SK-N-SH (cell line): ENCODE data around the gene FMO1. TPM values are rescaled to one million over a fixed set of nuclear protein-coding genes. Genes with fewer than 3 reads are reported as not detected.

ENCODE experiments used
- CTCF ChIA-PET: fragments of 300-600, 350-600 bp; formaldehyde crosslinking; extraction: SDS; loops from one replicate; lab custom pipeline; 2021; lab: Yijun Ruan, JAX
- POLR2A ChIA-PET: fragments of 350-600 bp; sonication (Branson Sonifier 250); formaldehyde crosslinking; extraction: SDS; loops from one replicate; lab custom pipeline; 2020; ENCODE audit warnings: antibody characterized with exemption, inconsistent platforms; lab: Yijun Ruan, JAX
- DNase-seq: peaks from one replicate; pipeline ENCODE4 v3.0.0; 2012
- H2AFZ ChIP-seq: fragments of 200-600 bp; sonication (generic); 2 replicates; pipeline ENCODE4 v1.8.1; 2016; ENCODE audit warnings: antibody characterized with exemption, mild to moderate bottlenecking, low read depth
- H3F3A ChIP-seq: fragments of 200-600 bp; sonication (generic); replicated peaks from 2 replicates; pipeline ENCODE3; 2016; ENCODE audit warnings: antibody characterized with exemption, mild to moderate bottlenecking; ENCODE audit not compliant: insufficient read depth
- H3K27ac ChIP-seq, 2 experiments: fragments of 200-500 bp in 1 of 2; fragments of 200-600 bp in 1 of 2; sonication (Bioruptor generic) in 1 of 2; sonication (generic), shearing (Covaris generic) in 1 of 2; 2 replicates each; pipeline versions ENCODE4 v1.5.1 to v1.6.1; 2014 to 2016; ENCODE audit warnings: low read depth in 2 of 2, inconsistent platforms in 1 of 2, low read length in 1 of 2, mild to moderate bottlenecking in 1 of 2, mixed read lengths in 1 of 2
- H3K27me3 ChIP-seq: fragments of 200-600 bp; sonication (generic), shearing (Covaris generic); 2 replicates; pipeline ENCODE4 v1.6.1; 2016; ENCODE audit warnings: mixed run types; ENCODE audit not compliant: insufficient read depth
- H3K36me3 ChIP-seq, 2 experiments: fragments of 200-500 bp in 1 of 2; fragments of 200-600 bp in 1 of 2; sonication (Bioruptor generic) in 1 of 2; sonication (generic) in 1 of 2; replicated peaks in 1 of 2; 2 replicates each; pipeline versions ENCODE3 to v1.5.1; 2014 to 2016; ENCODE audit warnings: low read length in 1 of 2, mild to moderate bottlenecking in 1 of 2; ENCODE audit not compliant: insufficient read depth in 2 of 2, control insufficient read depth in 1 of 2
- H3K4me1 ChIP-seq, 2 experiments: fragments of 200-500 bp in 1 of 2; fragments of 200-600 bp in 1 of 2; sonication (Bioruptor generic) in 1 of 2; sonication (generic), shearing (Covaris generic) in 1 of 2; 2 replicates each; pipeline versions ENCODE4 v1.5.1 to v1.6.1; 2014 to 2016; ENCODE audit warnings: low read depth in 1 of 2, low read length in 1 of 2, mixed run types in 1 of 2; ENCODE audit not compliant: insufficient read depth in 2 of 2, control insufficient read depth in 1 of 2
- H3K4me2 ChIP-seq: fragments of 200-600 bp; sonication (generic), shearing (Covaris generic); 2 replicates; pipeline ENCODE4 v1.6.1; 2017; ENCODE audit warnings: mixed run types
- H3K4me3 ChIP-seq, 2 experiments: fragments of 200-500 bp in 1 of 2; fragments of 200-600 bp in 1 of 2; sonication (Bioruptor generic) in 1 of 2; sonication (generic), shearing (Covaris generic) in 1 of 2; 2 replicates each; pipeline versions ENCODE4 v1.5.1 to v1.8.1; 2014 to 2016; ENCODE audit warnings: low read depth in 2 of 2, inconsistent platforms in 1 of 2, low read length in 1 of 2, mild to moderate bottlenecking in 1 of 2, mixed read lengths in 1 of 2, moderate library complexity in 1 of 2
- H3K79me2 ChIP-seq: fragments of 200-600 bp; sonication (generic); 2 replicates; pipeline ENCODE4 v1.8.1; 2017; ENCODE audit warnings: mild to moderate bottlenecking; ENCODE audit not compliant: insufficient read depth
- H3K9ac ChIP-seq: fragments of 200-600 bp; sonication (generic); 2 replicates; pipeline ENCODE4 v1.6.1; 2017; ENCODE audit warnings: mixed run types
- H3K9me2 ChIP-seq: fragments of 200-600 bp; sonication (generic); 2 replicates; pipeline ENCODE4 v1.6.1; 2017; ENCODE audit warnings: mixed run types
- H3K9me3 ChIP-seq: fragments of 200-600 bp; sonication (generic); 2 replicates; pipeline ENCODE4 v1.6.1; 2017; ENCODE audit warnings: mixed run types, mild to moderate bottlenecking, moderate library complexity
- H4K20me1 ChIP-seq: fragments of 200-600 bp; sonication (generic); 2 replicates; pipeline ENCODE4 v1.6.1; 2017; ENCODE audit warnings: mild to moderate bottlenecking, mixed run types; ENCODE audit not compliant: insufficient read depth
- ELF1 ChIP-seq: IDR thresholded peaks from 2 replicates; pipeline ENCODE4 v1.4.0; 2012
- EP300 ChIP-seq, 2 experiments: IDR thresholded peaks; 2 replicates each; pipeline versions ENCODE4 v1.4.0 to v1.6.1; 2012; ENCODE audit warnings: borderline replicate concordance in 1 of 2, low read depth in 1 of 2, low read length in 1 of 2
- EZH2phosphoT487 ChIP-seq: fragments of 200-600 bp; sonication (generic); IDR thresholded peaks from 2 replicates; pipeline ENCODE4 v1.6.1; 2017; ENCODE audit warnings: low read depth, mixed run types, mild to moderate bottlenecking, antibody characterized with exemption, moderate library complexity, borderline replicate concordance
- FOSL2 ChIP-seq: IDR thresholded peaks from 2 replicates; pipeline ENCODE4 v1.4.0; 2012; ENCODE audit warnings: low read depth, mild to moderate bottlenecking, moderate library complexity, borderline replicate concordance
- FOXJ3 ChIP-seq: sonication (generic); formaldehyde crosslinking; IDR thresholded peaks from 2 replicates; pipeline ENCODE4 v1.5.1; 2020; ENCODE audit warnings: mild to moderate bottlenecking, missing genetic modification reagents
- GABPA ChIP-seq: IDR thresholded peaks from 2 replicates; pipeline ENCODE4 v1.4.0; 2012; ENCODE audit warnings: low read depth, mild to moderate bottlenecking
- MEF2A ChIP-seq: IDR thresholded peaks from 2 replicates; pipeline ENCODE4 v1.4.0; 2012; ENCODE audit warnings: low read depth, borderline replicate concordance
- NFIC ChIP-seq: IDR thresholded peaks from 2 replicates; pipeline ENCODE4 v1.4.0; 2012; ENCODE audit warnings: borderline replicate concordance
- NRF1 ChIP-seq: IDR thresholded peaks from 2 replicates; pipeline ENCODE4 v1.6.1; 2012; ENCODE audit warnings: low read depth, mild to moderate bottlenecking, low read length
- POLR2AphosphoS5 ChIP-seq: IDR thresholded peaks from 2 replicates; pipeline ENCODE4 v1.6.1; 2012; ENCODE audit warnings: low read depth, low read length
- RAD21 ChIP-seq: IDR thresholded peaks from 2 replicates; pipeline ENCODE4 v1.6.1; 2012; ENCODE audit warnings: mild to moderate bottlenecking, low read length
- RCOR1 ChIP-seq: fragments of 150-350 bp; IDR thresholded peaks from 2 replicates; pipeline ENCODE4 v1.6.1; 2017; ENCODE audit warnings: antibody characterized with exemption, low read length
- RFX5 ChIP-seq: IDR thresholded peaks from 2 replicates; pipeline ENCODE4 v1.6.1; 2012; ENCODE audit warnings: mild to moderate bottlenecking, improper control_type of control experiment, low read length
- SIN3A ChIP-seq: IDR thresholded peaks from 2 replicates; pipeline ENCODE4 v1.6.1; 2012; ENCODE audit warnings: low read depth, mild to moderate bottlenecking, low read length, moderate library complexity, borderline replicate concordance
- TCF12 ChIP-seq: IDR thresholded peaks from 2 replicates; pipeline ENCODE4 v1.4.0; 2012
- TEAD4 ChIP-seq: IDR thresholded peaks from 2 replicates; pipeline ENCODE4 v1.4.0; 2012; ENCODE audit warnings: mild to moderate bottlenecking, borderline replicate concordance; ENCODE audit not compliant: insufficient read depth
- YY1 ChIP-seq: IDR thresholded peaks from 2 replicates; pipeline ENCODE4 v1.4.0; 2012; ENCODE audit warnings: low read depth, mild to moderate bottlenecking
- WGBS: methylation state at CpG from one replicate; pipeline ENCODE4 v1.1.6; 2017; ENCODE audit warnings: low lambda C conversion rate; 5-methylcytosine and 5-hydroxymethylcytosine counted together
- polyA plus RNA-seq, 3 experiments: library from polyadenylated mRNA; depleted of rRNA; stranded (reverse); fragments of >200 nt; gene quantifications; 2 replicates each; pipeline ENCODE4 v1.2.3, GENCODE V29; 2012
- TF ChIP-seq, protein P1 (sequence below): IDR thresholded peaks from 2 replicates; pipeline ENCODE4 v1.4.0; 2012; ENCODE audit warnings: low read depth, borderline replicate concordance
- TF ChIP-seq, protein P2 (sequence below): IDR thresholded peaks from 2 replicates; pipeline ENCODE4 v1.4.0; 2012; ENCODE audit warnings: low read depth
- TF ChIP-seq, protein P3 (sequence below): fragments of 150-350 bp; IDR thresholded peaks from 2 replicates; pipeline ENCODE4 v1.6.1; 2016; ENCODE audit warnings: mild to moderate bottlenecking, low read depth, low read length
- TF ChIP-seq, protein P4 (sequence below): fragments of 200-600 bp; sonication (generic); IDR thresholded peaks from 2 replicates; pipeline ENCODE4 v1.6.1; 2017; ENCODE audit warnings: antibody characterized with exemption, mild to moderate bottlenecking, moderate library complexity
- TF ChIP-seq, protein P5 (sequence below): IDR thresholded peaks from 2 replicates; pipeline ENCODE4 v1.4.0; 2012; ENCODE audit warnings: low read depth, borderline replicate concordance

Gene FMO1
- polyA plus RNA-seq, 1 of the 3 experiments (the other 2 are of a cell fraction) = not detected

DNA sequence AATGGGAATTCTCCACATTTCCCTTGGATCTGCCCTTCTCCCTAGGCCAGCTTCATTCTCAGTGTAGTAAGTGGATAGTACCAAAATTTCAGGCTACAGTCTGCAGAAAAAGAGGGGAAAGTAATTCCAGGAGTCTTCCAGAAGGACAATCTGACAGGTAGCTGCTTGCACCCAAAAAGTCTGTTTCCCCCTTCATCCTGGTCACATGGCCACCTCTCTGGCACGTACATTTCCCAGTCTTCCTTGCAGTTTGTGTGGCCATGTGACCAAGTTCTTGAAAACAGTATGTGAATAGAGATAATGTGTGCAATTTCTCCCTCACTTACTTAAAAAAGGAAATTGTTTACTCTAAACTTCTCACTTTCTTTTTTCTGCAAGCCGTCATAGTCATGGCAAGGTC is 51.0 kb downstream of the FMO1 start (continued):
- TF ChIP-seq, protein P1, sequence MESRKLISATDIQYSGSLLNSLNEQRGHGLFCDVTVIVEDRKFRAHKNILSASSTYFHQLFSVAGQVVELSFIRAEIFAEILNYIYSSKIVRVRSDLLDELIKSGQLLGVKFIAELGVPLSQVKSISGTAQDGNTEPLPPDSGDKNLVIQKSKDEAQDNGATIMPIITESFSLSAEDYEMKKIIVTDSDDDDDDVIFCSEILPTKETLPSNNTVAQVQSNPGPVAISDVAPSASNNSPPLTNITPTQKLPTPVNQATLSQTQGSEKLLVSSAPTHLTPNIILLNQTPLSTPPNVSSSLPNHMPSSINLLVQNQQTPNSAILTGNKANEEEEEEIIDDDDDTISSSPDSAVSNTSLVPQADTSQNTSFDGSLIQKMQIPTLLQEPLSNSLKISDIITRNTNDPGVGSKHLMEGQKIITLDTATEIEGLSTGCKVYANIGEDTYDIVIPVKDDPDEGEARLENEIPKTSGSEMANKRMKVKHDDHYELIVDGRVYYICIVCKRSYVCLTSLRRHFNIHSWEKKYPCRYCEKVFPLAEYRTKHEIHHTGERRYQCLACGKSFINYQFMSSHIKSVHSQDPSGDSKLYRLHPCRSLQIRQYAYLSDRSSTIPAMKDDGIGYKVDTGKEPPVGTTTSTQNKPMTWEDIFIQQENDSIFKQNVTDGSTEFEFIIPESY = no peak
- TF ChIP-seq GABPA (no peak), FOSL2 (no peak)
- TF ChIP-seq, protein P2, sequence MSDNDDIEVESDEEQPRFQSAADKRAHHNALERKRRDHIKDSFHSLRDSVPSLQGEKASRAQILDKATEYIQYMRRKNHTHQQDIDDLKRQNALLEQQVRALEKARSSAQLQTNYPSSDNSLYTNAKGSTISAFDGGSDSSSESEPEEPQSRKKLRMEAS = no peak

DNA sequence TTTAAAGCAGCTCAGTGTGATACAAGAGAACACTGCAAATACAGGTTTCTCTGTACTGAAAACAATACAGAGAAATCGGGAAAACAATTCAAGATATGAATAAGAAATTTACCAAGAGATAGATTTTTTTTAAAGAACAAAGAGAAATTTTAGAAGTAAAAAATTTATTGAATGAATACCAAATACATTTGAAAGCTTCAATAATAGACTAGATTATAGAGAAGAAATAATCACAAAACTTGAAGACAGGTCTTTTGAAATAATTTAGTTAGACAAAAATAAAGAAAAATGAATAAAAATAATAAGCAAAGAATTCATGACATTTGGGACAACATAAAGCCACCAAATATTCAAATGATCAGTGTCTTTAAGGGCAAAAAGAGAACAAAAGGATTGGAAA is 52.1 kb downstream of the FMO1 start:
- Histone ChIP-seq H3K36me3 (no peaks in the 10 kb centered on the region), H3F3A (no peaks in the 10 kb centered on the region), H4K20me1 (no peaks in the 10 kb centered on the region), H3K27me3 (peaks cover 6% of the 10 kb centered on the region; the same call in 1 of the 2 replicates)
- POLR2A ChIA-PET = no interaction called here
- CTCF ChIA-PET = no interaction called here
- TF ChIP-seq, protein P3, sequence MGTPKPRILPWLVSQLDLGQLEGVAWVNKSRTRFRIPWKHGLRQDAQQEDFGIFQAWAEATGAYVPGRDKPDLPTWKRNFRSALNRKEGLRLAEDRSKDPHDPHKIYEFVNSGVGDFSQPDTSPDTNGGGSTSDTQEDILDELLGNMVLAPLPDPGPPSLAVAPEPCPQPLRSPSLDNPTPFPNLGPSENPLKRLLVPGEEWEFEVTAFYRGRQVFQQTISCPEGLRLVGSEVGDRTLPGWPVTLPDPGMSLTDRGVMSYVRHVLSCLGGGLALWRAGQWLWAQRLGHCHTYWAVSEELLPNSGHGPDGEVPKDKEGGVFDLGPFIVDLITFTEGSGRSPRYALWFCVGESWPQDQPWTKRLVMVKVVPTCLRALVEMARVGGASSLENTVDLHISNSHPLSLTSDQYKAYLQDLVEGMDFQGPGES = no peak
- TF ChIP-seq, protein P4, sequence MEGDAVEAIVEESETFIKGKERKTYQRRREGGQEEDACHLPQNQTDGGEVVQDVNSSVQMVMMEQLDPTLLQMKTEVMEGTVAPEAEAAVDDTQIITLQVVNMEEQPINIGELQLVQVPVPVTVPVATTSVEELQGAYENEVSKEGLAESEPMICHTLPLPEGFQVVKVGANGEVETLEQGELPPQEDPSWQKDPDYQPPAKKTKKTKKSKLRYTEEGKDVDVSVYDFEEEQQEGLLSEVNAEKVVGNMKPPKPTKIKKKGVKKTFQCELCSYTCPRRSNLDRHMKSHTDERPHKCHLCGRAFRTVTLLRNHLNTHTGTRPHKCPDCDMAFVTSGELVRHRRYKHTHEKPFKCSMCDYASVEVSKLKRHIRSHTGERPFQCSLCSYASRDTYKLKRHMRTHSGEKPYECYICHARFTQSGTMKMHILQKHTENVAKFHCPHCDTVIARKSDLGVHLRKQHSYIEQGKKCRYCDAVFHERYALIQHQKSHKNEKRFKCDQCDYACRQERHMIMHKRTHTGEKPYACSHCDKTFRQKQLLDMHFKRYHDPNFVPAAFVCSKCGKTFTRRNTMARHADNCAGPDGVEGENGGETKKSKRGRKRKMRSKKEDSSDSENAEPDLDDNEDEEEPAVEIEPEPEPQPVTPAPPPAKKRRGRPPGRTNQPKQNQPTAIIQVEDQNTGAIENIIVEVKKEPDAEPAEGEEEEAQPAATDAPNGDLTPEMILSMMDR = no peak
- TF ChIP-seq RFX5 (no peak), RCOR1 (no peak), EZH2phosphoT487 (no peak), TEAD4 (no peak), RAD21 (no peak), MEF2A (no peak), POLR2AphosphoS5 (no peak), FOXJ3 (CRISPR knock-in tag) (no peak), TCF12 (no peak), NRF1 (no peak), EP300 (IDR thresholded peaks at IDR 0.05; ENCODE audit: borderline replicate concordance in 1 of 2, low read depth in 1 of 2, low read length in 1 of 2) (no peak), SIN3A (no peak), ELF1 (no peak), NFIC (no peak), YY1 (no peak)
- TF ChIP-seq, protein P2 = no peak
- TF ChIP-seq, protein P5, sequence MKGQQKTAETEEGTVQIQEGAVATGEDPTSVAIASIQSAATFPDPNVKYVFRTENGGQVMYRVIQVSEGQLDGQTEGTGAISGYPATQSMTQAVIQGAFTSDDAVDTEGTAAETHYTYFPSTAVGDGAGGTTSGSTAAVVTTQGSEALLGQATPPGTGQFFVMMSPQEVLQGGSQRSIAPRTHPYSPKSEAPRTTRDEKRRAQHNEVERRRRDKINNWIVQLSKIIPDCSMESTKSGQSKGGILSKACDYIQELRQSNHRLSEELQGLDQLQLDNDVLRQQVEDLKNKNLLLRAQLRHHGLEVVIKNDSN = no peak
- TF ChIP-seq, all 33 proteins: peak for 0
- H2AFZ ChIP-seq = no peak overlapping the region
- H3K4me2 ChIP-seq = no peak overlapping the region
- H3K9ac ChIP-seq = no peak overlapping the region
- no peak for DNase-seq
- H3K4me3 ChIP-seq = no peak overlapping the region
- H3K9me2 ChIP-seq = no peaks in the 10 kb centered on the region
- H3K27ac ChIP-seq = no peak overlapping the region
- H3K79me2 ChIP-seq = no peaks in the 10 kb centered on the region
- no peaks in the 10 kb centered on the region; a peak in 2 of 4 replicates for H3K4me1 ChIP-seq
- peaks cover 12% of the 10 kb centered on the region for H3K9me3 ChIP-seq
- 6% methylated on average over 1 of the region's 1 CpG for WGBS
